H9 (cell line): ENCODE measurements around the gene DRD5. TPM values are rescaled to one million over a fixed set of nuclear protein-coding genes. Genes with fewer than 3 reads are reported as not detected.

Source experiments
- DNase-seq: peaks from one replicate; pipeline ENCODE4 v3.0.0-alpha.2; 2017
- H2AFZ ChIP-seq: one replicate; pipeline ENCODE4 v1.6.1; 2013; ENCODE audit warnings: mild to moderate bottlenecking, low read length, control low read depth, moderate library complexity
- H2AK5ac ChIP-seq: 2 replicates; pipeline ENCODE4 v1.6.1; 2013; ENCODE audit warnings: low read length, control low read depth, mixed read lengths; ENCODE audit not compliant: insufficient read length
- H2BK120ac ChIP-seq: one replicate; pipeline ENCODE4 v1.6.1; 2013; ENCODE audit warnings: low read depth, mild to moderate bottlenecking, low read length, control low read depth, inconsistent platforms; ENCODE audit not compliant: poor library complexity, severe bottlenecking
- H2BK12ac ChIP-seq: 2 replicates; pipeline ENCODE4 v1.6.1; 2013; ENCODE audit warnings: low read length, control low read depth, mixed read lengths, low read depth; ENCODE audit not compliant: insufficient read length
- H2BK15ac ChIP-seq: 2 replicates; pipeline ENCODE4 v1.6.1; 2013; ENCODE audit warnings: low read depth, low read length, control low read depth
- H2BK20ac ChIP-seq: one replicate; pipeline ENCODE4 v1.6.1; 2013; ENCODE audit warnings: low read depth, mild to moderate bottlenecking, low read length, control low read depth, inconsistent platforms; ENCODE audit not compliant: poor library complexity, severe bottlenecking
- H2BK5ac ChIP-seq: 2 replicates; pipeline ENCODE4 v1.6.1; 2013; ENCODE audit warnings: low read length, control low read depth, mixed read lengths; ENCODE audit not compliant: insufficient read length
- H3K14ac ChIP-seq: 2 replicates; pipeline ENCODE4 v1.6.1; 2013; ENCODE audit warnings: low read length, control low read depth; ENCODE audit not compliant: insufficient read depth
- H3K18ac ChIP-seq: 2 replicates; pipeline ENCODE4 v1.6.1; 2013; ENCODE audit warnings: low read depth, mild to moderate bottlenecking, mixed read lengths, low read length, control low read depth; ENCODE audit not compliant: insufficient read length
- H3K23ac ChIP-seq: 2 replicates; pipeline ENCODE4 v1.6.1; 2013; ENCODE audit warnings: low read length, control low read depth, mixed read lengths, low read depth; ENCODE audit not compliant: insufficient read length
- H3K23me2 ChIP-seq: 2 replicates; pipeline ENCODE4 v1.6.1; 2013; ENCODE audit warnings: low read depth, mild to moderate bottlenecking, mixed read lengths, low read length, control low read depth; ENCODE audit not compliant: insufficient read length, poor library complexity, severe bottlenecking
- H3K27ac ChIP-seq: 2 replicates; pipeline ENCODE4 v1.5.1; 2013; ENCODE audit warnings: low read length, control low read depth, mixed read lengths, low read depth; ENCODE audit not compliant: insufficient read length
- H3K27me3 ChIP-seq: 2 replicates; pipeline ENCODE4 v1.6.1; 2013; ENCODE audit warnings: low read length, control low read depth, inconsistent platforms; ENCODE audit not compliant: insufficient read depth
- H3K4ac ChIP-seq: 2 replicates; pipeline ENCODE4 v1.6.1; 2013; ENCODE audit warnings: low read depth, mild to moderate bottlenecking, control low read depth, inconsistent platforms, low read length, moderate library complexity
- H3K4me1 ChIP-seq: 2 replicates; pipeline ENCODE4 v1.6.1; 2013; ENCODE audit warnings: low read length, control low read depth, inconsistent platforms; ENCODE audit not compliant: insufficient read depth
- H3K4me2 ChIP-seq: 2 replicates; pipeline ENCODE4 v1.6.1; 2013; ENCODE audit warnings: low read length, control low read depth, mixed read lengths; ENCODE audit not compliant: insufficient read length, insufficient read depth
- H3K56ac ChIP-seq: 2 replicates; pipeline ENCODE4 v1.6.1; 2013; ENCODE audit warnings: low read depth, mild to moderate bottlenecking, mixed read lengths, low read length, control low read depth; ENCODE audit not compliant: insufficient read length
- H3K79me1 ChIP-seq: 2 replicates; pipeline ENCODE4 v1.6.1; 2013; ENCODE audit warnings: low read depth, mild to moderate bottlenecking, moderate library complexity, low read length, control low read depth, inconsistent platforms; ENCODE audit not compliant: insufficient read depth, poor library complexity, severe bottlenecking
- H3K79me2 ChIP-seq: 2 replicates; pipeline ENCODE4 v1.6.1; 2013; ENCODE audit warnings: low read length, control low read depth, inconsistent platforms; ENCODE audit not compliant: insufficient read depth
- H3K9ac ChIP-seq: 2 replicates; pipeline ENCODE4 v1.6.1; 2013; ENCODE audit warnings: low read length, control low read depth, mixed read lengths; ENCODE audit not compliant: insufficient read length; ENCODE audit errors: extremely low read depth
- H3K9me3 ChIP-seq: one replicate; pipeline ENCODE4 v1.6.1; 2013; ENCODE audit warnings: low read depth, low read length, inconsistent platforms; ENCODE audit not compliant: control insufficient read depth
- H3T11ph ChIP-seq: one replicate; pipeline ENCODE4 v1.6.1; 2013; ENCODE audit warnings: mild to moderate bottlenecking, low read length, control low read depth, inconsistent platforms
- H4K20me1 ChIP-seq: one replicate; pipeline ENCODE4 v1.6.1; 2013; ENCODE audit not compliant: control insufficient read depth, insufficient read length, insufficient read depth
- H4K5ac ChIP-seq: 2 replicates; pipeline ENCODE4 v1.6.1; 2013; ENCODE audit warnings: low read depth, mild to moderate bottlenecking, mixed read lengths, low read length, control low read depth; ENCODE audit not compliant: insufficient read length
- H4K8ac ChIP-seq: replicated peaks from 2 replicates; pipeline ENCODE4 v1.6.1; 2013; ENCODE audit warnings: low read length, control low read depth, mixed read lengths, low read depth; ENCODE audit not compliant: insufficient read length
- H4K91ac ChIP-seq: 2 replicates; pipeline ENCODE4 v1.6.1; 2013; ENCODE audit warnings: low read depth, mild to moderate bottlenecking, moderate library complexity, mixed read lengths, low read length, control low read depth; ENCODE audit not compliant: insufficient read length
- H3K27ac Mint-ChIP-seq, 3 experiments: 2 replicates in 2 of 3; 3 replicates in 1 of 3; pipeline ENCODE4 v1.8.0; 2020 to 2021; ENCODE audit warnings: mixed read lengths in 3 of 3, mild to moderate bottlenecking in 1 of 3, moderate library complexity in 1 of 3
- H3K27me3 Mint-ChIP-seq: 2 replicates; pipeline ENCODE4 v1.8.0; 2021; ENCODE audit warnings: low read depth, mild to moderate bottlenecking, moderate library complexity, mixed read lengths
- H3K36me3 Mint-ChIP-seq, 3 experiments: 2 replicates in 2 of 3; 3 replicates in 1 of 3; pipeline ENCODE4 v1.8.0; 2020 to 2021; ENCODE audit warnings: low read depth in 3 of 3, mixed read lengths in 3 of 3; ENCODE audit not compliant: insufficient read depth in 1 of 3
- H3K4me1 Mint-ChIP-seq, 2 experiments: 2 replicates each; pipeline ENCODE4 v1.8.0; 2020; ENCODE audit warnings: mixed read lengths in 2 of 2
- H3K4me3 Mint-ChIP-seq, 2 experiments: 2 replicates in 1 of 2; 3 replicates in 1 of 2; pipeline ENCODE4 v1.8.0; 2020 to 2021; ENCODE audit warnings: mild to moderate bottlenecking in 2 of 2, mixed read lengths in 2 of 2, moderate library complexity in 1 of 2
- H3K9me3 Mint-ChIP-seq, 2 experiments: 2 replicates in 1 of 2; 3 replicates in 1 of 2; pipeline ENCODE4 v1.8.0; 2020; ENCODE audit warnings: mild to moderate bottlenecking in 2 of 2, mixed read lengths in 2 of 2, moderate library complexity in 1 of 2
- whole genome bisulfite sequencing: extraction: QIAGEN DNeasy Blood & Tissue Kit; methylation state at CpG from one replicate; pipeline ENCODE4 v1.1.7; 2013; ENCODE audit warnings: missing lambda C conversion rate, low lambda C conversion rate, mixed read lengths; ENCODE audit not compliant: insufficient read length; ENCODE audit errors: extremely low coverage; 5-methylcytosine and 5-hydroxymethylcytosine counted together
- total RNA-seq: library from RNA; stranded (reverse); gene quantifications from 2 replicates; pipeline ENCODE4 v1.2.1, GENCODE V29; 2021
- TF ChIP-seq, protein P1 (sequence below): fragments of 200-600 bp; sonication (generic); conservative IDR thresholded peaks from 3 replicates; pipeline ENCODE4 v1.8.0; 2021; ENCODE audit warnings: antibody characterized with exemption, mild to moderate bottlenecking

Gene DRD5
- total RNA-seq, 1 experiment from 2014 or later: not detected

GRCh38 chr4:9800848-9801247, 19.4 kb downstream of the DRD5 start:
- H3K4me1 Mint-ChIP-seq: peaks cover 9 to 12% of the 10 kb centered on the region in 2 experiments
- Histone ChIP-seq H3K9ac (no peak overlapping the region), H3K4ac (no peak overlapping the region), H3K56ac (no peak overlapping the region), H3K27me3 (no peaks in the 10 kb centered on the region), H3K4me1 (no peaks in the 10 kb centered on the region), H2BK15ac (no peak overlapping the region), H3K79me2 (no peaks in the 10 kb centered on the region), H3K79me1 (no peaks in the 10 kb centered on the region), H3K27ac (no peak overlapping the region), H3K4me2 (no peak overlapping the region), H2AFZ (no peak overlapping the region), H3K14ac (no peak overlapping the region), H3K9me3 (no peaks in the 10 kb centered on the region), H3K23me2 (no peaks in the 10 kb centered on the region), H2BK20ac (no peak overlapping the region), H2BK120ac (no peak overlapping the region), H2AK5ac (no peak overlapping the region), H4K8ac (no peak overlapping the region), H3K23ac (no peak overlapping the region), H4K91ac (no peak overlapping the region), H4K5ac (no peak overlapping the region), H4K20me1 (no peaks in the 10 kb centered on the region), H3T11ph (no peak overlapping the region), H3K18ac (no peak overlapping the region), H2BK5ac (no peak overlapping the region), H2BK12ac (no peak overlapping the region)
- H3K9me3 Mint-ChIP-seq: 0 out of 5 replicates have a peak, but pooled peaks cover 0 to under 1% of the 10 kb centered on the region in 2 experiments
- H3K27me3 Mint-ChIP-seq: peaks cover 13% of the 10 kb centered on the region
- WGBS: no CpG with 5 or more reads among the region's 4 CpGs
- H3K4me3 Mint-ChIP-seq: no peak overlapping the region
- H3K27ac Mint-ChIP-seq: no peak overlapping the region
- no peaks in the 10 kb centered on the region for H3K36me3 Mint-ChIP-seq
- DNase-seq: no peak
- TF ChIP-seq, protein P1, sequence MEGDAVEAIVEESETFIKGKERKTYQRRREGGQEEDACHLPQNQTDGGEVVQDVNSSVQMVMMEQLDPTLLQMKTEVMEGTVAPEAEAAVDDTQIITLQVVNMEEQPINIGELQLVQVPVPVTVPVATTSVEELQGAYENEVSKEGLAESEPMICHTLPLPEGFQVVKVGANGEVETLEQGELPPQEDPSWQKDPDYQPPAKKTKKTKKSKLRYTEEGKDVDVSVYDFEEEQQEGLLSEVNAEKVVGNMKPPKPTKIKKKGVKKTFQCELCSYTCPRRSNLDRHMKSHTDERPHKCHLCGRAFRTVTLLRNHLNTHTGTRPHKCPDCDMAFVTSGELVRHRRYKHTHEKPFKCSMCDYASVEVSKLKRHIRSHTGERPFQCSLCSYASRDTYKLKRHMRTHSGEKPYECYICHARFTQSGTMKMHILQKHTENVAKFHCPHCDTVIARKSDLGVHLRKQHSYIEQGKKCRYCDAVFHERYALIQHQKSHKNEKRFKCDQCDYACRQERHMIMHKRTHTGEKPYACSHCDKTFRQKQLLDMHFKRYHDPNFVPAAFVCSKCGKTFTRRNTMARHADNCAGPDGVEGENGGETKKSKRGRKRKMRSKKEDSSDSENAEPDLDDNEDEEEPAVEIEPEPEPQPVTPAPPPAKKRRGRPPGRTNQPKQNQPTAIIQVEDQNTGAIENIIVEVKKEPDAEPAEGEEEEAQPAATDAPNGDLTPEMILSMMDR: no peak
